ENCODE results near the gene STK38.

Gene STK38

GRCh38 chr6:36492621-36493020 lies 54.7 kb downstream of the STK38 start:
- Histone ChIP-seq H3K4me3 (replicated peaks; ENCODE audit: insufficient read depth, low read length) (no peak overlapping the region), H3K27me3 (ENCODE audit: insufficient read depth, poor library complexity, severe bottlenecking) (no peaks in the 10 kb centered on the region), H3K27ac (replicated peaks) (no peak overlapping the region)
- TF ChIP-seq POLR2AphosphoS5 (IDR thresholded peaks at IDR 0.05; ENCODE audit: low read depth): no peak
- TF ChIP-seq SPI1 (IDR thresholded peaks at IDR 0.05; ENCODE audit: borderline replicate concordance, low read depth): no peak
- no peak for TF ChIP-seq REST (IDR thresholded peaks at IDR 0.05; ENCODE audit: insufficient replicate concordance, low read depth)
- TF ChIP-seq GABPA (IDR thresholded peaks at IDR 0.05; ENCODE audit: low read depth): no peak
- TF ChIP-seq CTCF (IDR thresholded peaks at IDR 0.05; ENCODE audit: insufficient read depth, low read length): no peak
- DNase-seq (ENCODE audit: low read depth in 1 of 2, low spot score in 1 of 2): peak; percentile 25 to 50

GRCh38 chr6:36492092-36492491 lies 55.2 kb downstream of the STK38 start:
- DNase-seq (ENCODE audit: low read depth in 1 of 2, low spot score in 1 of 2): no peak
- Histone ChIP-seq H3K27ac (replicated peaks) (no peak overlapping the region), H3K27me3 (ENCODE audit: insufficient read depth, poor library complexity, severe bottlenecking) (no peaks in the 10 kb centered on the region), H3K4me3 (replicated peaks; ENCODE audit: insufficient read depth, low read length) (no peak overlapping the region)
- TF ChIP-seq POLR2AphosphoS5 (IDR thresholded peaks at IDR 0.05; ENCODE audit: low read depth) (no peak), SPI1 (IDR thresholded peaks at IDR 0.05; ENCODE audit: borderline replicate concordance, low read depth) (no peak), GABPA (IDR thresholded peaks at IDR 0.05; ENCODE audit: low read depth) (no peak), REST (IDR thresholded peaks at IDR 0.05; ENCODE audit: insufficient replicate concordance, low read depth) (no peak), CTCF (IDR thresholded peaks at IDR 0.05; ENCODE audit: insufficient read depth, low read length) (no peak)

- Histone ChIP-seq H3K4me3 (replicated peaks; ENCODE audit: insufficient read depth, low read length) (no peak overlapping the region), H3K27ac (replicated peaks) (no peak overlapping the region), H3K27me3 (ENCODE audit: insufficient read depth, poor library complexity, severe bottlenecking) (no peaks in the 10 kb centered on the region)
- DNase-seq (ENCODE audit: low read depth in 1 of 2, low spot score in 1 of 2): no peak
- peak; percentile 88 for TF ChIP-seq REST (IDR thresholded peaks at IDR 0.05; ENCODE audit: insufficient replicate concordance, low read depth)
- TF ChIP-seq POLR2AphosphoS5 (IDR thresholded peaks at IDR 0.05; ENCODE audit: low read depth): no peak
Measured at GRCh38 chr6:36491378-36491965, 55.8 kb downstream of the STK38 start.
